NCI-H446 (cell line): Measurements from ENCODE around the gene ZNF169.
"Not testable (repeated sequence)": the region's sequence is repeated elsewhere in the genome, so short reads cannot be mapped to it uniquely, and the experiment has no call there.

Source experiments
- DNase-seq, 2 experiments: peaks; one replicate each; lab custom pipeline; 2025; lab: John Stamatoyannopoulos, UW

The ZNF169 gene

GRCh38 chr9:94348754-94349153, 89.7 kb downstream of the ZNF169 start:
- DNase-seq, result not testable (repeated sequence)
